WTC11 (cell line): ENCODE measurements around the gene JOSD2.

Experiments used
- ATF2 ChIP-seq: sonication (generic); formaldehyde crosslinking; IDR thresholded peaks from 2 replicates; pipeline ENCODE4 v1.8.1; 2022; ENCODE audit warnings: low read depth, missing genetic modification reagents, borderline replicate concordance
- FOXP4 ChIP-seq: sonication (generic); formaldehyde crosslinking; IDR thresholded peaks from 2 replicates; pipeline ENCODE4 v1.8.0; 2022; ENCODE audit warnings: mild to moderate bottlenecking, missing genetic modification reagents
- NR3C1 ChIP-seq: sonication (generic); formaldehyde crosslinking; conservative IDR thresholded peaks from 2 replicates; pipeline ENCODE4 v1.8.1; 2023; ENCODE audit warnings: low read depth, mild to moderate bottlenecking, missing genetic modification reagents
- ZNF423 ChIP-seq: fragments of 250-450 bp; sonication (Bioruptor Pico); IDR thresholded peaks from 2 replicates; pipeline ENCODE4 v2.1.2; 2022; ENCODE audit warnings: mild to moderate bottlenecking, moderate library complexity

- TF ChIP-seq ATF2 (CRISPR knock-in tag) (no peak), FOXP4 (CRISPR knock-in tag) (no peak), NR3C1 (CRISPR knock-in tag) (no peak), ZNF423 (CRISPR knock-in tag) (no peak)
These were observed 9.2 kb downstream of the JOSD2 start for GRCh38 chr19:50501568-50502475.
